NCI-H1105 (cell line): Measurements from ENCODE around the gene ERAP2.

ENCODE experiments used
- DNase-seq: peaks from one replicate; lab custom pipeline; 2025; lab: John Stamatoyannopoulos, UW

The ERAP2 gene

DNA sequence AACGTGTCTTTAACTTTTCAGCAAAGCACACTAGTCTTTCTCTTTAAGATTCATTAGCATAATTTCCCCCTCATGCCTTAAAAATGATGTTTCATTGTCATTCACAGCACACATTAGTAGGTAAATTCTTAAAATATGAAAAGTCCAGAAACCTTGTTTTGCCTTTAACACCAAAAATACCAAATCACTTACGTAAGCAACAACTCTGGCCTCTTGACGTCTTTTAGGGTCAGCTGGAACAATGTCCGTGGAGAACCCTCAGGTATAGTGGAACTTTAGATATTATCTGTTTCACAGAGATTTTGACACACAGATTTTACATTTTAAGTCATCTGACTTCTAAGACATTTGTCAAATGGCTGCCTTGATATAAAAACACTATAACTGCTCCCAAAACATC, 90.5 kb downstream of the ERAP2 start:
- DNase-seq, result no peak

DNA sequence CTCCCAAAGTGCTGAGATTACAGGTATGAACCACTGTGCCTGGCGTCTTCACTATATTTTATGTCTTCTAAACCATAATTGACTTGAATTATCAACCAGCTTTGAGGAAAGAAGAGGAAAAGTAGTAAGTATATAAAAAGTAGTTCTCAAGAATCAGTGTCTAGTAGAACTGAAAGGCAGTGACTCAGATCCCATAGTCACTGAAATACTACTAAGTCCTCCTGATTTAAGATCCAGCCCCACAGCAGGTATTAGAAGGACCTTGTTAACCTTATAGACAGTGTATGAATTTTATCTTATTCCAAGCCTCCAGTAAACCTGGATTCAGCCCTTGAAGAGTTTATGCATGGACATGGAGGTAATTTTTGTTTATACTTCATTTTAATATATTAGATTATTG, 91.1 kb downstream of the ERAP2 start:
- DNase-seq, result no peak

- DNase-seq, result no peak
Observed at GRCh38 chr5:96968074-96968473, 91.8 kb downstream of the ERAP2 start.

- no peak for DNase-seq
Observed at GRCh38 chr5:96968614-96969013, 92.3 kb downstream of the ERAP2 start.
